Neural progenitor cell (in vitro differentiated cells): ENCODE data around the gene MRNIP. TPM values are rescaled to one million over a fixed set of nuclear protein-coding genes. Genes with fewer than 3 reads are reported as not detected.

Source experiments
- DNase-seq: peaks from one replicate; pipeline ENCODE4 v3.0.0-alpha.2; 2016; ENCODE audit warnings: low spot score
- H2AFZ ChIP-seq: fragments of 200-600 bp; sonication (generic); replicated peaks from 2 replicates; pipeline ENCODE4 v1.6.1; 2016; ENCODE audit warnings: antibody characterized with exemption
- H3F3A ChIP-seq: fragments of 200-600 bp; sonication (generic); 2 replicates; pipeline ENCODE4 v1.6.1; 2016; ENCODE audit warnings: antibody characterized with exemption, low read depth
- H3K27ac ChIP-seq: fragments of 200-600 bp; sonication (generic); 2 replicates; pipeline ENCODE4 v1.5.1; 2016; ENCODE audit warnings: mild to moderate bottlenecking
- H3K27me3 ChIP-seq: fragments of 200-600 bp; sonication (generic); 2 replicates; pipeline ENCODE4 v1.6.1; 2016; ENCODE audit warnings: mild to moderate bottlenecking, moderate library complexity
- H3K36me3 ChIP-seq: fragments of 200-600 bp; sonication (generic); 2 replicates; pipeline ENCODE4 v1.5.1; 2016
- H3K4me1 ChIP-seq: fragments of 200-600 bp; sonication (generic); 2 replicates; pipeline ENCODE4 v1.6.1; 2016; ENCODE audit warnings: mixed run types
- H3K4me2 ChIP-seq: fragments of 200-600 bp; sonication (generic); 2 replicates; pipeline ENCODE4 v1.6.1; 2016
- H3K4me3 ChIP-seq: fragments of 200-600 bp; sonication (generic); 2 replicates; pipeline ENCODE4 v1.5.1; 2016
- H3K79me2 ChIP-seq: fragments of 200-600 bp; sonication (generic); 2 replicates; pipeline ENCODE4 v1.6.1; 2016; ENCODE audit warnings: low read depth
- H3K9ac ChIP-seq: fragments of 200-600 bp; sonication (generic); 2 replicates; pipeline ENCODE4 v1.6.1; 2016
- H3K9me3 ChIP-seq: fragments of 200-600 bp; sonication (generic); 2 replicates; pipeline ENCODE4 v1.5.1; 2016; ENCODE audit warnings: low read depth
- H4K20me1 ChIP-seq: fragments of 200-600 bp; sonication (generic); 2 replicates; pipeline ENCODE4 v1.6.1; 2016; ENCODE audit warnings: low read depth
- H3K27ac Mint-ChIP-seq: 3 replicates; pipeline ENCODE4 v1.8.0; 2021; ENCODE audit warnings: mixed read lengths
- H3K27me3 Mint-ChIP-seq: 2 replicates; pipeline ENCODE4 v1.8.0; 2022; ENCODE audit warnings: low read depth, mild to moderate bottlenecking, inconsistent platforms, moderate library complexity, mixed read lengths; ENCODE audit not compliant: insufficient read depth
- H3K36me3 Mint-ChIP-seq: 3 replicates; pipeline ENCODE4 v1.8.0; 2021; ENCODE audit warnings: mixed read lengths
- H3K4me1 Mint-ChIP-seq: 3 replicates; pipeline ENCODE4 v1.8.0; 2021; ENCODE audit warnings: mixed read lengths
- H3K4me3 Mint-ChIP-seq: 3 replicates; pipeline ENCODE4 v1.8.0; 2021; ENCODE audit warnings: mild to moderate bottlenecking, moderate library complexity, mixed read lengths
- H3K9me3 Mint-ChIP-seq: 3 replicates; pipeline ENCODE4 v1.8.0; 2020; ENCODE audit warnings: mixed read lengths
- EZH2 ChIP-seq: fragments of 200-600 bp; sonication (generic); IDR thresholded peaks from 2 replicates; pipeline ENCODE4 v1.6.1; 2017; ENCODE audit warnings: antibody characterized with exemption, mild to moderate bottlenecking, moderate library complexity
- EZH2phosphoT487 ChIP-seq: fragments of 200-600 bp; sonication (generic); IDR thresholded peaks from 2 replicates; pipeline ENCODE4 v1.6.1; 2017; ENCODE audit warnings: antibody characterized with exemption
- total RNA-seq: library from RNA; depleted of rRNA; stranded (reverse); fragments of >200 nt; gene quantifications from 2 replicates; pipeline ENCODE4 v1.2.3, GENCODE V29; 2015; ENCODE audit warnings: low replicate concordance
- TF ChIP-seq, protein P1 (sequence below): fragments of 200-600 bp; sonication (generic); IDR thresholded peaks from 2 replicates; pipeline ENCODE4 v1.5.1; 2017; ENCODE audit warnings: antibody characterized with exemption, mild to moderate bottlenecking

Gene MRNIP
- total RNA-seq, 1 donor from 2014 or later = 68.5 TPM

DNA sequence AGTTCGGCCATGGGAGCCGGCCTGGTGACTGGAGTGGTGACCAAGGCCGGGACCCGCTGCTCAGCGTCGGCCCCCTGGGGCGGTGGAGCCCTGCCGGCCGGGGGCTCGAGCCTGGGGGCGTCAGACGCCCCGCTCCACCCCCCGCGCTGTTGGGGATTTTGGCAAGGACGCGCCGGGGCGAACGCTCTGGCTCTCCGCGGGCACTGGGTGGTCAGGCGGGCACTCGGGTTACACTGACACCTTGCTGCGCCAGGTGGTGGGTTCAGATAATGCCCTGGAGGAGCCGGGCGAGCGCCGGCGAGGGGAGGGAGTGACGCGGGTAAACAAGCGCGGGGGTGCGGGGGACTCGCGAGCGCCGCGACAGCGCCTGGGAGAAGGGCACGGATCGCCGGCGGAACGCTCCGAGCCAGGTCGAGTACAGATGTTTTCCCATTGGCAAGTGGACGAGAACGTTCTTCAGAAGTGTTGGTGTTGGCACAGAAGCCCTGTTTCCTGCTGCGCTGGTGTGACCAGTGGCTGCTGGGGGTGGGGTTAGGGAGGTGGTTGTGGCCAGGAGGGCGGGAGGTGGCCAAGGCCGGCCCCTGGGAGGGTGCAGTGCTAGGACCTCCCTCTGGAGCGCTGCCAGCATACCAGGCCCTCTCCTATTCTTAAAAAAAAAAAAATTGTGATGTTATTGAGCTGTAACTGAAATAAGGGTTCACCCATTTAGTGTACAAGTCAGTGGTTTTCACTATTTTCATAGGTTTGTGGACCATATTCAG, 37.1 kb downstream of the MRNIP start:
- Mint-ChIP-seq H3K4me1 (peaks cover 38% of the 10 kb centered on the region), H3K36me3 (peaks cover 15% of the 10 kb centered on the region), H3K27ac (no peak overlapping the region), H3K4me3 (peak overlapping the region; percentile 95), H3K9me3 (no peaks in the 10 kb centered on the region), H3K27me3 (peaks cover 12% of the 10 kb centered on the region)
- Histone ChIP-seq H3K4me1 (peaks cover 26% of the 10 kb centered on the region), H3K4me3 (peak overlapping the region; percentile 89), H3K36me3 (no peaks in the 10 kb centered on the region), H2AFZ (no peak overlapping the region), H3K4me2 (peak overlapping the region; percentile 92), H3K79me2 (peaks cover 21% of the 10 kb centered on the region), H3F3A (peaks cover 25% of the 10 kb centered on the region), H3K9ac (peak overlapping the region; percentile 61), H3K27me3 (peaks cover 24% of the 10 kb centered on the region), H3K27ac (no peak overlapping the region), H3K9me3 (no peaks in the 10 kb centered on the region), H4K20me1 (peaks cover 36% of the 10 kb centered on the region)
- peak; percentile 81 for DNase-seq
- TF ChIP-seq EZH2phosphoT487 (no peak), EZH2 (no peak)
- TF ChIP-seq, protein P1, sequence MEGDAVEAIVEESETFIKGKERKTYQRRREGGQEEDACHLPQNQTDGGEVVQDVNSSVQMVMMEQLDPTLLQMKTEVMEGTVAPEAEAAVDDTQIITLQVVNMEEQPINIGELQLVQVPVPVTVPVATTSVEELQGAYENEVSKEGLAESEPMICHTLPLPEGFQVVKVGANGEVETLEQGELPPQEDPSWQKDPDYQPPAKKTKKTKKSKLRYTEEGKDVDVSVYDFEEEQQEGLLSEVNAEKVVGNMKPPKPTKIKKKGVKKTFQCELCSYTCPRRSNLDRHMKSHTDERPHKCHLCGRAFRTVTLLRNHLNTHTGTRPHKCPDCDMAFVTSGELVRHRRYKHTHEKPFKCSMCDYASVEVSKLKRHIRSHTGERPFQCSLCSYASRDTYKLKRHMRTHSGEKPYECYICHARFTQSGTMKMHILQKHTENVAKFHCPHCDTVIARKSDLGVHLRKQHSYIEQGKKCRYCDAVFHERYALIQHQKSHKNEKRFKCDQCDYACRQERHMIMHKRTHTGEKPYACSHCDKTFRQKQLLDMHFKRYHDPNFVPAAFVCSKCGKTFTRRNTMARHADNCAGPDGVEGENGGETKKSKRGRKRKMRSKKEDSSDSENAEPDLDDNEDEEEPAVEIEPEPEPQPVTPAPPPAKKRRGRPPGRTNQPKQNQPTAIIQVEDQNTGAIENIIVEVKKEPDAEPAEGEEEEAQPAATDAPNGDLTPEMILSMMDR = no peak

DNA sequence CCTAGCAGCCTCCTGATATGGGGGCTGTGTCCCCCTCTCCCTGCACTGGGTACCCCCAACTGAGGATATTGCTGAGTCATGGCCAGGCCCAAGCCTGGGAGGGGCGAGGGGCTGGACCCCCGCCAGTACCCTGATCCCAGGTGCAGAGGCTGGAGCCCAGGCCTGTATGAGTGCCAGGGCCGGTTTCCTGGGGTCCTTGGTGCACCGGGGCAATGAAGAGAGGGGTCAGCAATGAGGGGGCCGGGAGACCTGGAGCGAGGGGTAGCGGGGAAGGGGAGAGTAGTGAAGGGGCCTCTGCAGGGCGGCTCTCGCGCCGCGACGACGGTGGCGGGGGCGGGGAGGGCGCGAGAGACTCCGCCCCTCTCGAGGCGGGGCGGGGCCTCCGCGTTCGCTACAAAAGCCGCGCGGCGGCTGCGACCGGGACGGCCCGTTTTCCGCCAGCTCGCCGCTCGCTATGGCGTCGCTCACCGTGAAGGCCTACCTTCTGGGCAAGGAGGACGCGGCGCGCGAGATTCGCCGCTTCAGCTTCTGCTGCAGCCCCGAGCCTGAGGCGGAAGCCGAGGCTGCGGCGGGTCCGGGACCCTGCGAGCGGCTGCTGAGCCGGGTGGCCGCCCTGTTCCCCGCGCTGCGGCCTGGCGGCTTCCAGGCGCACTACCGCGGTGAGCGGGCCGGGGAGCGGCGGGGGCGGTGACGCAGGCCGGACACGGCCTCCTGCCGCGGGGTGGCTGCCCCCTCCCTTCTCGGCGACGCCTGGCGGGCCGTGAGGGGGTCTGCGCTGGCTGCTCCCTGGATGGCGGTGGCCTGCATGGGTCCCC, 37.9 kb downstream of the MRNIP start, which contains the start of gene SQSTM1:
Gene SQSTM1, plus strand, starts transcription at position 423 of the 815 bp plus-strand sequence. Its CDS starts 32 bp downstream, at position 455.
- Mint-ChIP-seq H3K27me3 (peaks cover 16% of the 10 kb centered on the region), H3K4me3 (peak within 1 kb of the TSS; percentile 95), H3K4me1 (peaks cover 38% of the 10 kb centered on the region), H3K27ac (peak within 1 kb of the TSS; percentile 69), H3K9me3 (peaks cover 2% of the 10 kb centered on the region), H3K36me3 (peaks cover 14% of the 10 kb centered on the region)
- Histone ChIP-seq H3K36me3 (no peaks in the 10 kb centered on the region), H3K4me2 (peak within 1 kb of the TSS; percentile 92), H3F3A (peaks cover 25% of the 10 kb centered on the region), H4K20me1 (peaks cover 33% of the 10 kb centered on the region), H3K4me3 (peak within 1 kb of the TSS; percentile 89), H3K79me2 (peaks cover 21% of the 10 kb centered on the region), H3K27ac (no peak within 1 kb of the TSS), H3K27me3 (peaks cover 32% of the 10 kb centered on the region), H3K9me3 (no peaks in the 10 kb centered on the region), H3K9ac (peak within 1 kb of the TSS; percentile 61), H3K4me1 (peaks cover 26% of the 10 kb centered on the region), H2AFZ (no peak within 1 kb of the TSS)
- TF ChIP-seq, protein P1 = peak; percentile 21
- TF ChIP-seq EZH2 = peak; percentile 35
- no peak for TF ChIP-seq EZH2phosphoT487
- DNase-seq = peak; percentile 92

DNA sequence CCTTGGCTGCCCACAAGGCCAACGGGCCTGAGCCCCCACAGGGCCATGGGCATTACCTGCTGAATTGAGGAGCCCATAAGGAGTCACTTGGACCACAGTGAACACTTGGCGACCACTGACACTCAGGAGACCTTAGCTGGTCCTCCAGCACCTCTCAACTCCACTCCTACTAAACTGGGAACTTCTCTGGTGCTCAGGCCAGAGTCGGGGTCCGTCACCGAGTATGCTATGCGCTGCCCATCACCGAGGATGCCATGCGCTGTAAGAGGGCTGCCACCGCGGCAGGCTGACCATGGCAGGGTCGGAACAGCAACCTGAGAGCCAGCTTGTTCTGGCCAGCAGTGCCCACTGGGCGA, 38.5 kb downstream of the MRNIP start:
- H3K27ac Mint-ChIP-seq = peak overlapping the region; percentile 69
- H3K9me3 Mint-ChIP-seq = peaks cover 4% of the 10 kb centered on the region
- H3K36me3 ChIP-seq = no peaks in the 10 kb centered on the region
- peaks cover 21% of the 10 kb centered on the region for H3K79me2 ChIP-seq
- peaks cover 16% of the 10 kb centered on the region for H3K36me3 Mint-ChIP-seq
- no peaks in the 10 kb centered on the region for H3K9me3 ChIP-seq
- no peak for DNase-seq
- peaks cover 38% of the 10 kb centered on the region for H3K4me1 Mint-ChIP-seq
- peak overlapping the region; percentile 84 for H3K4me3 Mint-ChIP-seq
- H3K4me2 ChIP-seq = peak overlapping the region; percentile 92
- H4K20me1 ChIP-seq = peaks cover 31% of the 10 kb centered on the region
- H3K27me3 ChIP-seq = peaks cover 34% of the 10 kb centered on the region
- H3K4me3 ChIP-seq = peak overlapping the region; percentile 89
- H3K4me1 ChIP-seq = peaks cover 26% of the 10 kb centered on the region
- H2AFZ ChIP-seq = no peak overlapping the region
- H3K27ac ChIP-seq = no peak overlapping the region
- TF ChIP-seq EZH2phosphoT487 (no peak), EZH2 (no peak)
- TF ChIP-seq, protein P1 = no peak
- H3F3A ChIP-seq = peaks cover 25% of the 10 kb centered on the region
- H3K9ac ChIP-seq = no peak overlapping the region
- peaks cover 16% of the 10 kb centered on the region for H3K27me3 Mint-ChIP-seq
